Frontal cortex (tissue), 4 donors: ENCODE data around the gene ZDHHC14. TPM values are rescaled to one million over a fixed set of nuclear protein-coding genes. Genes with fewer than 3 reads are reported as not detected.
"Not testable (repeated sequence)": the region's sequence is repeated elsewhere in the genome, so short reads cannot be mapped to it uniquely, and the experiment has no call there.

Experiments
- DNase-seq, 2 donors: peaks; one replicate each; pipeline ENCODE4 v3.0.0; 2012; ENCODE audit warnings: low spot score in 2 of 2
- FAIRE-seq: peaks from 2 replicates; lab custom pipeline; 2012; peaks lifted over from hg19 to GRCh38; lab: Jason Lieb, UNC
- total RNA-seq: library from RNA; depleted of rRNA; stranded (reverse); fragments of >200 nt; gene quantifications from one replicate; pipeline ENCODE4 v1.2.3, GENCODE V29; 2014
- donor health status: control.
- donor health status: control.
- donor health status: control.

ZDHHC14 gene
- total RNA-seq, 1 donor from 2014 or later: 9.0 TPM

DNA sequence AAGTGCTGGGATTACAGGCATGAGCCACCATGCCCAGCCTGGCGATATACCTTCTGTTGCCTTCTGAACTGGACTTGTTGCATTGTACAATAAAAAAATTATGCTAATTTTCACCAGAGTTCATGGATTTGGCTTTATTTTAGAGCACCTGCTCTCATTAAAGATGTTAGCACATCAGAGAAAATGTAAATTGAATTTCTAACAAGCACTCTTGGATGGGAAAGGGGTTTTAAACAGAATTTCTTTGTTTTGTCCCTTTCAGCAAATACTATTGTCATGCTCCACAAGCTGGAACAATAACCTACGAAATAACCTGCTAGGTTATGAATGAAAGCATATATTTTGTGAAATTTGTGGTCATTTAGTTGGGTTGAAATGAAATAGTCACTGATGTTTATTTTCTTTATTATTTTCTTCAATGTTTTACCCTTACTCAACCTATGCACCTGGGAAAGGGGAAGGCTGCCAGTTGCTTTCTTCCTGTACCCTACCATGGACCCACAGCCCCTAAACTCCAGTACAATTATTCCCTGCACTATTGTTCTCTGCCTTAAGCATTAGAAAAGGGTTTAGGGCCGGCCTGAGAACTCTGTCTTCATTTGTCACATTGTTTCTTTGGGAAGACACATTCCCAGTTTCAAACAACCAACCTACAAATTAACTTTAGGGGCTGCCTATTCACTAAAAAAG lies 22.2 kb downstream of the ZDHHC14 start:
- no peak for FAIRE-seq
- no peak for DNase-seq

DNA sequence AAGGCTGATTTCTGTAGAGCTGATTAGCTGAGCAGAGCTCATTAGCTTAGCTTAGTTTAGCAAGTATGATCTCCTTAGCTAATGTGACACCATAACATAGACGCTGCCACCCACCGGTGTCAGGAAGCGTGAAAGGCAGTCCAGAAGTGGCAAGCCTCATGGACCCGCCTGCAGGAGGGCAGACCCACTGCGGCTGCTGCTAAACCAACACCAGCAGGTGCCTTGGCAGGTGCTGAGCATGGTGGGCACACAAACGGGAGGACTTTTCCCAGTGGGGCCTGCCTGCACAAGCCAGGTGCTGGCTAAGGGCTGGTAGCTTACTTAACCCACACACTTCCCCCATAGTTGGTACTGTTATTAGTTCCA lies 22.7 kb downstream of the ZDHHC14 start:
- FAIRE-seq (no peak), DNase-seq (no peak)

GRCh38 chr6:157405986-157406385 lies 25.0 kb downstream of the ZDHHC14 start:
- DNase-seq (no peak), FAIRE-seq (no peak)

GRCh38 chr6:157406661-157407060 lies 25.7 kb downstream of the ZDHHC14 start:
- FAIRE-seq (no peak), DNase-seq (no peak)

DNA sequence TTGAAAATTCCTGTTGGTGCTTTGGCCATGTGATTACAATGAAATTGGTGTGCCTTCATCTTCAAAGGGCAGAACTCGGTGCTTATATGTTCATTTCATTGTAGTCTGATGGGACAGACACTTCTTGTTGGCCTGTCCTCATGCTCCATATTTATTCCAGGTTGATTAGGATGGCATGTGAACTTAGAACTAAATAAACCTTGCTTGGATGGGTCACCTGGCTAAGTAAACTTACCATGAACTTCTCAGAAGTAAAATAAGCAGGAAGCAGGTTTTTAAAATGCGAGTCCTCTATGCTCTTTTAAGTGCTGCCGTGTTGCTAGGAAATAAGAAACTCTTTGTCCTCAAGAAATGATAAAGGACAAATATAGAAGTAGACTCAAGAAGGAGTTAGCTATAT lies 26.7 kb downstream of the ZDHHC14 start:
- FAIRE-seq (no peak), DNase-seq (no peak)

DNA sequence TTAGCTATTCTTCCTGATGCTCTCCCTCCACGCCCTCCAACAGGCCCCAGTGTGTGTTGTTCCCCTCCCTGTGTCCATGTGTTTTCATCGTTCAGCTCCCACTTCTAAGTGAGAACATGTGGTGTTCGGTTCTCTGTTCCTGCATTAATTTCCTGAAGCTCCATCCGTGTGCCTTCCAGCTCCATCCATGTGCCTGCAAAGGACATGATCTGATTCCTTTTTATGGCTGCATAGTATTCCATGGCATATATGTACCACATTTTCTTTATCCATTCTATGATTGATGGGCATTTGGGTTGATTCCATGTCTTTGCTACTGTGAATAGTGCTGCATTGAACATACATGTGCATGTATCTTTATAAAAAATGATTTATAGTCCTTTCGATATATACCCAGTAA lies 27.4 kb downstream of the ZDHHC14 start:
- not testable (repeated sequence) for DNase-seq, FAIRE-seq

- no peak for FAIRE-seq
- DNase-seq: no peak
These were observed 29.1 kb downstream of the ZDHHC14 start for GRCh38 chr6:157410045-157410444.

DNA sequence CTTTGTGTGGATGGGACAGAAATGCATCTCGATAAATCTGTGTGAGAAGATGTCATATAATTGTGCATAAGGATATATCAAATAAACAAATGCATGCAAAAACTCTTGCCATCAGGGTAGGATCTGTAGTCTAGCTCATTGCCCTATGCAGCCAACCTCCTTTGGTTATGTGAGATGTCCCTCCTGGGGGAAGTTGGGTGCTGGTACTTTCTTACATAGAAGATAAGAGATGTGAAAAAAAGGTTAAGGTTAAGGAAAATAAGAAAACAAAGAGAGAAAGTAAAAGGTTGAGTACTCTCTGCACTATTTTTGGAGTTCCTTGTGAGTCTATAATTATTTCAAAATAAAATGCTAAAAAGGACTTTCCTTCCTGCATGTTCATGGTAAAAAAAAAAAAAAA lies 30.4 kb downstream of the ZDHHC14 start:
- FAIRE-seq: no peak
- no peak for DNase-seq

GRCh38 chr6:157412791-157413190 lies 31.8 kb downstream of the ZDHHC14 start:
- no peak for DNase-seq
- no peak for FAIRE-seq

GRCh38 chr6:157420497-157420896 lies 39.5 kb downstream of the ZDHHC14 start:
- DNase-seq (no peak), FAIRE-seq (no peak)

DNA sequence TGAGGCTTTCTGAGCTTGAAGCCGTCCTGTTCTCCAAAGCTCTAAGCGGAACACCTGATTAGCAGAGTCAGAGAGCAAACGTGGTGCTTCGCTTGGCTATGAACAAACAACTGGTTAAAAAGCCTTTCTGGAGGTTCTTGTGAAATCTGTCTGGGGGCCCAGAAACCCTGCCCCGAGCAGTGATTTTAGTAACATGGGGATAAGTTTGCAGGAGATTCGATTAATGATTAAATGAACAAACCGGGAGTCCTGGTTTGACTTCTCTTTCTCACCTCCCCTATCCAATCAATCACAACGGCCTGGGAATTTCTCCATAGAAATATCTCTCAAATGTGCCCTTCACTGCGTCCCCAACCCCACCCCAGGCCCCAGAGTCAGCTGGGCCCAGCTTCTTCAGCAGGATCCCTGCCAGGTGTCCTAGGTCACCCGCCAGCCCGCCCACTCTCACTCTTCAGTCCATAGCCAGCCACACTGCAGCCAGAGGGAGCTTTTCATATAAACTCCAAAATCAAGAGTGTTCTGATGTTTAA lies 43.6 kb downstream of the ZDHHC14 start:
- FAIRE-seq: no peak
- DNase-seq: no peak

- FAIRE-seq (no peak), DNase-seq (no peak)
These were observed 47.0 kb downstream of the ZDHHC14 start for GRCh38 chr6:157427969-157428368.

DNA sequence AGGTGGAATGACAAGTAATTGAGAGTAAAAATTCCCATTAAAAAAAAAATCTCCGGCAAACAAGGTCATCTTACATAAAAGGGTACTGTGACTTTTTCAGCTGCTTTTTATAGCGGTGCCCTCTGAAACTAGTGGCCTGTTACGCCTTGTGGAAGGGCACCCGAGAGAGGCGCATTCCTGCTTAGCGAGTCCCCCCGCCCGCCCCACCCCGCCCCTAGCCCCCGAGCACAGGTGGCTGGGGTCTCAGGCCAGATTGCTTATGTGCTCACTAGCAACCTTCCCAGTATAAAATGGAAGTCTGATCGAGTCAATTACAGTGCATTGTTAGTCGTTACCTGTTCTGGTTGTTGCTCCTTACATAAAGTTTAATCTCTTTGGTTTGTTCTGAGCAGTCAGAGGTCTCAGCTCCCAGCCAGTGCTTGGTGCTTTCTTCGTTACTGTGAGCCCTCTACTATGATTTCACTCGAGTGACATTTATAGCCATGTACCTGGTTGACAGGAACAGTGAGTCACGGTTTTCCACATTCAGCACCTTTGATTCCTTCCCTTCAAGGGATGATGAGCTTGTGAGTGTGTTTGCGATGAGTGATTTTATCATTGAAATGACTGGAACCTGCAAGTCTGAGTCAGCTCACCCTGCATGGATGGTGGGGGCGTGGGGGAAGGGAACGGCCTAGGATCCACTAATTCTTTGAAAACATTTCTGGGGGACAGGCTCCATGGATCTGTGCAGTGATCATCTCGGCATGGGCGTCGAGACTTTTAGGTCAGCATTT lies 47.6 kb downstream of the ZDHHC14 start:
- FAIRE-seq (no peak), DNase-seq (no peak)

- no peak for FAIRE-seq
- no peak for DNase-seq
These were observed 48.3 kb downstream of the ZDHHC14 start for GRCh38 chr6:157429248-157429647.

GRCh38 chr6:157430834-157431233 lies 49.8 kb downstream of the ZDHHC14 start:
- DNase-seq (no peak), FAIRE-seq (no peak)

GRCh38 chr6:157432231-157432891 lies 51.4 kb downstream of the ZDHHC14 start:
- FAIRE-seq: no peak
- no peak for DNase-seq

DNA sequence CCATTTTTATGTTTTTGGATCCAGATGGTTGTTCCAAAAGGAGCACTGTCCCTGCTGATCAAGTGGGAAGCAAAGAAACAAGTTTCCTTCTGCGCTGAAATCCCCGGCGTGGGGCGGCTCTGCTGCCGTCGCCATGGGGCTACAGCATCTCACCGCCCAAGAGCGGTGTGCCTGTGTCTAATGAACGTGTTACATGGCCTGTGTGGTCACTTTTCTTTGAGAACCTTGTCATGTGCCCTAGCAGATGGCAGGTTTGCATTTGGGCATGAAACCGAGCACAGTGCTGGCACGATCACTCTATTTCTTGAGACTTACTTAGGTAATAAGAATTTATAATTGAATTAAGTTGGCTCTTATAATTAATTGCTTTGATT lies 51.9 kb downstream of the ZDHHC14 start:
- no peak for FAIRE-seq
- no peak for DNase-seq

GRCh38 chr6:157433678-157434081 lies 52.7 kb downstream of the ZDHHC14 start:
- no peak for FAIRE-seq
- no peak for DNase-seq

- FAIRE-seq (no peak), DNase-seq (no peak)
These were observed 53.5 kb downstream of the ZDHHC14 start for GRCh38 chr6:157434349-157435033.

DNA sequence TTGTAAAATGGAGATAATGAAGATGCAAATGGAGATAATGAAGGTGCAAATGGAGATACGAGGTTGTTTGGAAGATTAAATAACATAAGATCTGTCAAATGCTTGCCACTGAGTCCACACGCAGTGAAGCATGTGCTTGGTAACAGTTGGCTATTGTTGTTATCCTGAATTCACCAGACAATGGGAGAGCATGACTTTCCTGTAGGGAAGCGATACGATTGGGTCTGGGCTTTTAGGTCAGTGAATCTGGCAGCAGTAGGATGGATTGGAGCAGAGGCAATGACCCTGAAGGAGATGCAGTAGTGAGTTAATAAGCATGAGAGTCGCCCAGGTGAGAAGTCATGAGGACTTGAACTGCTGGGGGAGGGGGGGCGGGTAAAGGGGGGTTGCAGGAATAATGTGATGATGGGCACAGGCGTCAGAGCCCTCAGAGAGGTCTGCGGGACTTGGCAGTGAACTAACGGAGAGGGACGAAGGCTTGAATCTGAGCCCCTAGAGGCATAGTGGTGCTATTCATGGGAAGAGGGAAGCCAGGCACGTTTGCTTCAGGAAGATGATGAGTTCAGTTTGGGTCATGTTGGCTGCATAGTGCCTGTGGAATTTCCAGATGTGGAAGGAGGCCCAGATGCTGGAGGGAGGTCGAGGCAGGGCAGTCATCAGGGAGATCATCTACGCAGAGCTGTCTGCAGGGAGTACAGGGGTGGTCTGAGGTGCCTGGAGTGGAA lies 55.4 kb downstream of the ZDHHC14 start:
- DNase-seq (no peak), FAIRE-seq (no peak)
